Stimulated activated CD8-positive, alpha-beta memory T cell treated with anti-CD3 and anti-CD28 coated beads, Interleukin-12 subunit alpha, Interleukin-12 subunit beta, amount 100 ng/mL, for 1 hour (primary cell): ENCODE measurements around the gene ERC2.

Experiments used
- DNase-seq: peaks from one replicate; pipeline ENCODE4 v3.0.0-alpha.2; 2020; ENCODE audit warnings: low read depth

ERC2 gene

DNA sequence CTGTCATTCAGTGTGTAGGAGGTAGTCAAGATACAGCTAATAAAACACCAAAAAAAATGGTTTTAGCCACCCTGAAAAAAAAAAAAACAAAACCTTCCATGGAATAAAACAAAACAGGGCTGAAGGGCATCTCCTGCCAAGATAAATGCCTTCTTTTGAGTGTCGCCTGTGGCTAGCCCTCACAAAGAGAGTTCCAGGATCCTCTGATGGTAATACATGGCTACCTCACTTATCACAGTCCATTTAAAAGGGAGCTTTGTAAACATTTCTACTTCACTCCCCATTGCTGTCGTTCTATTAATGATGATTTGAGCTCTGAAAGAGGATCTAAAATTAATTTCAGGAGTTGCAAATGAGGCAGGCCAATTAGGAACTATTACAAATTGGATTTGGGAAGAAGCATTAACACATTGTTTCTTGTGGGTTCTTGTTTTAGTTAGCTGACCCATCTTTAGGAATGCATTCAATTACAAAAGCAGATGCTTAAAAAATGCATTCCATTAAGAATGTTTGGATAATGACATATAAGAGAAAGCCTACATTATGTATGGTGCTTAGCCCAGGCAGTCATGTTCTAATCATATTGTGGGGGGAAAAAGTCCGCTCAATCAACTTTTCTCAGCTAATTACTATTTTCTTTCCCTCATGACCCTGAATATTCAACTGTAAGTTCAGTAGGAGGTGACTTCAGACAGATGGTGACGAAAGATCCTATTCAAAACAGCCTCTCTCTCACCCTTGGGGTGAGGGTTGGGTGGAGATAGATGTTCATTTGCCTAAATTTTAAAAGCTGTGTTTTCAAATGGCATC lies 726.0 kb downstream of the ERC2 start:
- no peak for DNase-seq

DNA sequence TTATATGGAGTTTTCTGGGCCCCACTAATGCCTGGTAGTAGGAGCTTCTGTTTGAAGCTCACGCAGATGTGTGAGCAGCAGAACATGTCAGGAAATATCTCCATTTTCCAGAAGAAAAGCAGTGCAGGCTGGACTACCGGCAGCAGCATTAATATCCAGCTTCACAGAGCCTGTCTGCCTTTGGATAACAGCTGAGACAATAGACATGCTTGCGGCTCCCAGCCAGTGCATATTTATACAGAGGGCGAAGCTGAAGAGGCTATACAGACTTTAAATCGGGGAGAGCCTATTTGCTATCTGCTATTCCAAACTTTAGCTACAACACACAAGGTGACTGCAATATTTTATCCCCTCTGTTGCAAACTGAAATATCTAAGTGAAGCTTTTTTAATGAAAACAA lies 731.1 kb downstream of the ERC2 start:
- DNase-seq, result no peak

DNA sequence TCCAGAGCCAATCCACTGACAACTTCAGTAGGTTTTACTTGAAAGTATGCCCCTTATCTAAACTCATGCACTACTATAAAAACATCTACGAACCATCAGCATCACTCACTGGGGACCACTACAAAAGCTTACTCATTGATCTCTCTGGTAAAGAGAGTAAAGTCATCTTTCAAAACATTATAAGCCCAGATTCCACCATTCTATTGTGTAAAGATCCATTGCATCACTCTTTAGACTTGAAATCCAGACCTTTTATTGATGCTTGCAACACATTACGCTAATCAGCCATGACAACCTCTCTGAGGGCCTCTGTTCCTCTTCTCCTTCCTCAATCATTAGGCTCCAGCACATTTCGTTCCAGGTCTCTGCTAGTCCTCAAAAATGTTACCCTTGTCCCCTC lies 732.3 kb downstream of the ERC2 start:
- DNase-seq, result no peak

DNA sequence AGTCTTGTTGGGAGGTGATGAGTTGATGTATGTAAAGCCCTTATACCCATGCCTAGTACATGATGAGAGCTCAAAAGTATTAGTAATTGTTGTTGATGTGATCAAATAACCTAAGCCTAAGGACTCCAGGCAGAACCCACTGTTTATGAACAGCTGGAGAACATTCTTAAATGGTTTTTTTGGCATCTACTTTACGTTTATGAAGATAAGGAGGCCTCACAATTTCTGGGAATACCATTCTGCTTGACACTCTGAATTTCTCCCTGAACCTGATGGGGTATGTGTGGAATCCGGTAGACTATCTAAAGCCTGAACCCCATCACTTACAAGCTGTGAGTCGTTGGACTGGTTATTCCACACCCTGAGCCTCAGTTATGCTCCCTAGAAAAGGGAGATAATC lies 736.5 kb downstream of the ERC2 start:
- DNase-seq, result no peak

DNA sequence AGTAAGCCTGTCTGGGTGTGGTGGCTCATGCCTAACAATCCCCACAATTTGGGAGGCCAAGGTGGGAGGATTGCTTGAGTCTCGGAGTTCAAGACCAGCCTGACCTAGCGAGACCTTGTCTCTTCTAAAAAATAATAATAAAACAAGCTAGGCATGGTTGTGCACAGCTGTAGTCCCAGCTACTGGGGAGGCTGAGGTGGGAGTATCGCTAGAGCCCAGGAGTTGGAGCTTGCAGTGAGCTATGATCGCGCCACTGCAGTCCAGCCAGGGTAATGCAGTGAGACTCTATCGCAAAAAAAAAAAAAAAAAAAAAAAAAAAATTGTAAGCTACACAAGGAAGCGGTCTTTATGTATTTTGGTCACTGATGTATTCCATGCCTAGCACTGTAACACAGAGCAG lies 738.7 kb downstream of the ERC2 start:
- DNase-seq, result no peak

DNA sequence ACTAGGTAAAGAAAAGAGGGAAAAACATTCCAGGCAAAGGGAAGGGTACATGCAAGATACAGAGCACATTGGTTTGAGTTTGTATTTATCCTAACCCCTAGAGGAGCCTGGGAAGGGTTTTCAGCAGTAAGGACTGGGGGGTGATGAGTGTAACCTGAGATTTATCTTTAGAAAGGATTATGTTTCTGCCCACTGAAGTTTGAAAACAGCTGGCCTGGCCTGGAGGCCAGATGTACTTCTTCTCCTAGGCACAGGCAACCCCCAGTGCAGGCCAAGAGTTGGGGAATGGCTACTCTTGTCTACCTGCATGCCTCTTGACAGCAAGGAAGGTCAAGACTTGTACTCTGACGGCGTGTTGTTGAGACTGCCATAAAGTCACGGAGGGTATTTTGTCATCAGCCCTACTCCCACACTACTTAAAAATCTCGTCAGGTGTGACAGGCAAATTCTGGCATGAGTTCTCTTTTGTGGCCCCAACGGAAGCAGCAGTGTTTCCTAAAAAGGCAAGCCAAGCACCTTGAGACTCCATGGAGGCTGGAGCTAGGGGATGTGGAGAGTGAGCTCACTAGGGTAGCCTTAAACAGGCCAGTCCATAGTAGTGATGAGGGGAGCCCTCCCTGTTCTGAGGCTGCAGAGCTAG lies 739.7 kb downstream of the ERC2 start:
- no peak for DNase-seq

DNA sequence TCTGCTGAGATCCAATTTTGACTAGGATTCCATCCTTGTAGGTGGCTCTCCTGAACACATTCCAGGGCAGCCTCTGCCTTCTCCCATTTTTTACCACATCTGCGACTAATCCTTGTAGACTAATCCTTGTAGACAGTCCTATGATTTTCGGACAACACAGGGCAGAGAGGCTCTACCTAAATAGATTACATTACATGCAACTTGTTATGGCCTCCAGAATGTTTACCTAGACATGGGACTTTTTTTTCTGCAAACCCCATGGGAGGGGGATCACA lies 741.8 kb downstream of the ERC2 start:
- no peak for DNase-seq

DNA sequence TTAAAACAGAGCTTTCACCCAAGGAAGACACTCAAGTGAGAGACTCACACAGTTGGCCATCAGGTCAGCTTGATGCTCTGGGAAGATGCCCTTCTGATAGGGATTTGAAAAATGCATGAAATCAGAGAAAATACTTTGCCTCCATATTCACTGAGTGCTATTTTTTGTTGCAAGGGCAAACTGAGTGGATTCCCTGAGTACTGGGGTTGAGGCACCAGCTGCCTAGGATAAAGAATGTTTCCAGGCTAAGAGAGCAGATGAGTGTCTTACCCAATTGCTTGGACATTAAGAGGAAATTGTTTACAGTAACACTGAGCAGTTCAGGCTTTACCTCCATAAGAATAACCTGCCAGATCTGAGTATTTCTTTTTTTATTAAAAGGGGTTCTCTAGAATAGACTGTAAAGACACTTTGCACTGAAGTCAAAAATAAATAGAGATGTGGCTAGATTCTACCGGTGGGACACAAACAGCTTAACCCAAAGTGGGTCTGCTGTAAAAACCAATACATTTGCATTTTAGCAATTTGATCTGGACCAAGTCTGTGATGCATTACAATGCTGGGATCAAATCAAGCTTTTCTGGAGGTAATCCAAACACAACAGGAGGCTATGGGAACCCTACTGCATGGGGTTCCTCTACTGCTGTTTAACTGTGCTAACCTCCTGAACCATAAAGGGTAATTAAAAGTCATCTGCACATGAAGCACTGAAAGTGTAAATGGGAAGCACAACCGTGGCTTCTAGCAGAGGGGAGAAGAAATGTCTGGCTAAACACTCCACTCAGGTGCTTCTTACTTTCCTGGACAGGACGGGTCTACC lies 742.4 kb downstream of the ERC2 start:
- no peak for DNase-seq

DNA sequence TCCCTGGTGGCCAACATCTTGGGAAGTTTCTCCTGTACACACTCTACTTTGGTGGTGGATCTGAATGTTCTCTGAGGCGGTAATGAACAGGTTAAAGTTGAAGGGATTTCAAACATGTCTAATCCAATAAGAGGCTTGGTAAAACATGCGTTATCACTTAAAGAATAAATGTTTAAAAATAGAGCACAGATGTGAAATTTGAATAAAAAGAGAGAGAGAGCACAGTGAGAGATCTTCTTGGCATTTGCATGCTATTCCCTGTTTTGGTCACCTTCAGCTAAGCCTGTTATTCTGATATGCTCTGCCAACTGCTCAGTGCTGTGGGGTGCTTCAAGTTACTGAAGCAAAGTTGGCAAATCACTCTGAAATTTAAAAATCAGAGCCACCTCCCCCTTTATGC lies 743.4 kb downstream of the ERC2 start:
- no peak for DNase-seq

DNA sequence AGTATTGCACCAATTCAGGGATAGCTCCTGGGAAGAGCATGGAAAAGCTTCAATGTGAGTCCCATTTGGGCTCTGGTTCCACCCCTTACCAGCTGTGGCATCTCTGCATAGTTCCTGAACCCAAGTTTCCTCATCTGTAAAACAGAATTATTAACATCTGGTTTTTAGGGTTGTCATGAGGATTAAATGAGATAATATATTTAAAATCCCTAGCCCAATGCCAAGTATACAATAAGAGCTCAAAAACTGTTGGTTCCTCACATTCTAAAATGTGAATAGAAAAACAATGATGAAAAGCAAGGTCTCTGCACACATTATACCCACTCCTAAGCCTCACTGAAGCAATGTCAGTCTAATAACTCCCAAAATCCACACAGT lies 743.9 kb downstream of the ERC2 start:
- DNase-seq, result no peak

DNA sequence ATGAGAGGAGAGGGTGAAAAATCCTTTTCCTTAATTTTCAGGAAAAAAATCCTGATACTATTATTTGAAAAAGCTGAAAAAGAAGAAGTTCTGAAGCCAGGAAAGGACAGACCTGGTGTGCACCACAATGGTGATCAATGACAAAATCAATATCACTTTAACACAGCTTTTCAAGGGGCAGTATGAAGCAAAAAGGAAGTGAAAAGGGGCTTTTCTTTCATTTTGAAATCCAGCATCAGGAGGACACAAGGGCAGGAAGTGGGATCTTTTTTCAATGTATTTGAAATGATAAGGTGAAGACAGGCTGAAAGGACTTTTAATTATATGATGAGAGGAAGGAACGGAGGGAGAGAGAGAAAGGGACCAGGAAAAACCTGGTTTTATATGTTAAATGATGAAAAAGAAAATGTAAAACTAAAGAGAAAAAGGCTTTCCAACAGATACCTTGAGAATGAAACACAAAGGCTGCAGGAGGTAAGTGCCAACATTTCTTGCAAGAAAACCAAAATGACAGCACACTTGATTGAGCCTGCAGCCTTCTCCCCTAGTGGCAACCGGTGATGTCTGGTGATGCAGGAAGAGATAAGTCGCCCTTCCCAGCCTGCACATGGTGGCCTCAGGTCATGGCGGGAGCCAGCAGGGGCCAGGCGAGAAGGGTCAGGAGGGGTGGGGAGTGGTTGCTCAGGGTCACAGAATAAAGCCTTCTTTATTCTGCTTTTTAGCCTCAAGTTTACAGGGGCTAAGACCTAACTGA lies 744.4 kb downstream of the ERC2 start:
- no peak for DNase-seq

DNA sequence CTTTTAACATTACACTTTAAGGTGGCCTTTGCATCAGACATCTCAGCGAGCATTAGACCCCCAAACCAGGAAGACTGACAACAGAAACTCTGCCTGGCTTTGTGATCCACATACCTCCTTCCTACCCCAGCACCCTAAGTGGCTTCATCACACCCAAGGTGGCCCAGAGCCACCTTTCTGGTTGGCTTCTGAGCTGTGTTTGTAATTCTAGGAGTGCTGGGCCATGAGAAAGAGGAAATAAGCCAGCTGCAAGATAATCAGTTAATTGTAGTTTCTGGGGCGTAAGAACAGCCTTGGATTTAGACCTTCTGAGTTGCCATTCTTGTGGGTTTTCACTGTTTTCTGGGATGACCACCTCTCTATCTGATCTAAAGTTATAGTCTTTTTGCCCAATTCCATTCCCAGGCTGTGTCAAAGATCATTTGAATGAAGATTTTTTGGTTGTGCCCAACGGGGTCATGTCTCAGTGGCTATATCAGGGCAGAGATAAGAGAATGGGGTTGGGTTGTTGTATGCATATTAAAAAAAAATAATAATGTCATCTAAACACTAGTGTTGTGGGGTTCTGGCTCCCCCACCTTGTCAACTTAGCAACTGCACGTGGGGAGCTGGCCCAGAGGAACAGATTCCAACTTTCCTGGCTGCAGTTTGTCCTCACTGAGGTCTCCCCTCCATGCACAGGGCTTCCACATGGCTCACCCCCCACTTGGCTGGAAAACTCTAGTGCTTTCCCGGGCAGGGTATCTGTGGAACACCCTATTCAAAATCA lies 746.4 kb downstream of the ERC2 start:
- no peak for DNase-seq

DNA sequence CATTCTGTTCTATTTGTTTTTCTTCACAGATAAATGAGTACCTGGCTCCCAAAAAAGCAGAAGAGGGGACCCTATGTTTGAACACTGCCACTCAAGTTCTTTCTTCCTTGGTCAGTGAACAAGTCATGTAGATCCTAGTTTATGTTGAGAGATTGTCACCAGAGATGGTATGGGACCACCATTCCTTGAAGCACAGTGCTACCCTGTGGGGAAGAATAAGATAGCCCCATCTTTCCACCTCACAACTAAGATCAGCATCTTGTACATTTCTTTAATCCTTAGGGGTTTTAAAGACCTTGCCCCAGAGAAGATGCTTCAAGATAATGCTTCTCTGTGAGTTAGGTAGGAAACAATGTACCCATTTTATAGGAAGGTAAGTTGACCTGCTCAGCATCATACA lies 747.7 kb downstream of the ERC2 start:
- DNase-seq, result no peak

DNA sequence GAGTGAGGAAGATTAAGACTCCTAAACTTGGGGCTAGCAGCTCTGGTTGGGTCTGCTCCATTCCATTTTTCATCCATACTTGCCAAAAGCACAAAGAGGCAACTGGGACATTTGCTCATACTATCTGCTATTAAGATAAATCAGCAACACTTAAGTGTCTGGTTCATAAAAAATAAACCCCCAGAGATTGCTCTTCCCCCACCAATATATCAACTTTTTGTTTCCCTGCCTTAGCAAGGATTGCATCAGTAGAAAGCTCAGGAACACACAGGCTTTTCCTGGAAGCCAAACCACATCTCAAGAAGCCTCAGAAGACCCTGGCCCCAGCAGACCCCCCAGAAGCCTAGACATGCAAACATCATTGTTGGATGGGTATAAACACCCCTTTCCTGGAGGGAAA lies 748.8 kb downstream of the ERC2 start:
- DNase-seq, result no peak

DNA sequence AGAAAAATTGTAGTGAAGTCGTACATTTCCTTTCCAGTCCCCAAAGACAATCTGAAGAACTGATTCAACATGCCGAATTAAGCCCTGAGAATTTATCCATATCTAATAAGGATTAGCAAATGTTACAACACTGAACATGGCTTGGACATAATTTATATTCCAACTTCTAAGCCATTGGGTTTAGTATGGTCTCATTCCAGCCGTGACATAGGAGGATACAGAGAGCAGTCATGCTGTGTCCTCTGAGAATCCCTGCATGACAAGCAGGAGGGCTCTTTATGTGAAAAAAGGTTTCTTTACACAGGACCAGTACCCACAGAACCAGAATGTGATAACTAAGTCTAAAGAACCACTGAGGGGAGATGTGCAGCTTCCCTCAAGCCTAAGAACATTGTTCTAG lies 749.3 kb downstream of the ERC2 start:
- no peak for DNase-seq

DNA sequence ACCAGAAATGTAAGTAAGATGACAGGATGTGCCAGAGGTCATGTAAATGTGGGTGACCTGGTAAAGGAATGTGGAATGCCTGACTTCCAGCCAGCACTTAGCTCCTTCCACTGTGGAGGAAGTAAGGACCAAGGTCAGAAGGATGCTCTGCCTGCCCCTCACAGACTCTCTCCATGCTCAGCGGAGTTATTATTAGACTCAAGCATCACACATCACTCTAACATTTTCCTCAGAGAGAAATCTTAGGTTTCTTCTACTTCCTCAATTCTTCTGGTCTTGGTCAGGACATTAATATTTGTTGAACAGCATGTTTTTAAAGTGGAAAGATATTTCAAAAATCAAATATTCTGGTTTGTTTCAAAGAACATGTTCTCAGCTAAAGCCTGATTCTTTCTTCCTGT lies 749.7 kb downstream of the ERC2 start:
- DNase-seq, result no peak

DNA sequence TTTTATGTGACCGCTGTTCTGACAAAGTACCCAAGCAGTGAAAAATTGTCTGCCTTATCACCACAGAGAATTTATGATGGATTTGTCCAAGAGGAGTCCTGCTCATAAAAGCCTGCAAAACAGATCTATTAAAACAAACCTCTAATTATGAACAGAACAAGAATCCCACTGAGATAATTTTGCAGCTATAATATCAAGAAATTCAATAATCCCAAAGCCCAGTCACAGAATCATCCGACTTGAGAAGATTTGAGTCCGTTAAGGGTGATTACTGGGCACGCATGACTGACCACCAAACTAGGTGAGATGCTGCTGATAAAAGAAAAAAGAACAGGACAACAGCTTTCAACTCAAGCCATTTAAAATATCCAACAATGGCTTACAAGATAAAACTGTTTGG lies 750.2 kb downstream of the ERC2 start:
- no peak for DNase-seq

DNA sequence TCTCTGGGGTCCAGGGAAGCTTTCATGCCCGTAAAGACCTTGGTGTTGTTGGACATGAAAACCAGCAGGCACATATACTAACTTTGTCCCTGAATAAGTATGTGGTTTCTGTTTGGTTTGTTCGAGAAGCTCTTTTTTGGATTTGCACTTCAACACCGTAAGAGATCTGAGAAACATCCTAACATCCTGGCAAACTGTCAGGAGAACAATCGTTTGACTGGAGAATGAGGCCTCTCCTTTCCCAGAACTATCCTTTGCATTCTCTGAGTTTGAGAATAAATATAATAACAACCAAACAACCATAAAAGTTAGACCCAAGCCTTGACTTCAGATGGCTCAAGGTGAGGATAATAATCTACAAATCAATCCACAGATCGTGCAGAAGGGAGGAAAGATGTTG lies 750.8 kb downstream of the ERC2 start:
- DNase-seq, result no peak

DNA sequence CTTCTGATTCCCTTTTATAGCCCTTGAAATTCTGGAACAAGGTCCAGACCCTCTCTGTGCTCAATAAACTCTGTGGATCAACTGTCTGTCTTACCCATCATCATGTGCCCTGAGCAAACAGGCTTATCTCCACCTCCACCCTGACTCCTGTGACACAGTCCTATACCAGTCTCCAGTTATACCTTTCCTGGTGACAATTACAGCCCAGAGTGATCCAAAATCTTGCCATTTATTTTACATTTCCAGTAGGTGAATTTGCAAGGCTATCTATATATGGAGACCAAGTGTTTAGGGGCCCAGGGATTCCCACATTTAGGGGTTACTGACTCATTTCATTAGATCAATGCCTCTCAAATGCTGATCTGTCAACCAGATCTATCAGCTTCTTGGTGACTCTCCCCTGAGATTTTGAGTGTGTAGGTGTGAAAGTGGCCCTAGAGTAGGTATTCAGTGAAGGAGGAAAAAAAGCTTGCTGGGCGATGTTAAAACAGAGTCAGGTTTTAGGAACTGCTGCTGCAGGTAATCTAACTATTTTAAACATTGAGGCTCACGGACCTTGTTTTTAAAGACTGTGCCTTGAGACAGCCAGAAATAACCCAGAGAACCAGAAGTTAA lies 751.5 kb downstream of the ERC2 start:
- DNase-seq, result no peak

DNA sequence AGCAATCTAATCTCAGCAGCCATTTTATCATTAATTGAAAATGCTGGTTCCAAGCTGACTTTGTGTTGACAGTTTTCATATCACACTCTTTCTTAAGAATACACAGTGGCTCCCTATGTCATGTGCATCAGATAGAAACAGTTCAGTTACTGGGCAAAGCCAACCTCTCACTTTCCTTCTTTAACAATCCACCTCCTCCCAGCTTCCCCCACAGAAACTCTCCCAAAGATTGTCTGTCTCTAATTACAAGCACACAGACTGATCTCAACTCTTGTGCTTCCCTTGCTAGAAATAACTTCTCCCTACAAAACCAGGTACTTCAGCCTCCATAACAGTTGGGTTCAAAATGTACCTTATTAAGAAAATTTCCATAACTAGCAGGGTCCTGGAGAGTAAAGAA lies 752.2 kb downstream of the ERC2 start:
- no peak for DNase-seq

DNA sequence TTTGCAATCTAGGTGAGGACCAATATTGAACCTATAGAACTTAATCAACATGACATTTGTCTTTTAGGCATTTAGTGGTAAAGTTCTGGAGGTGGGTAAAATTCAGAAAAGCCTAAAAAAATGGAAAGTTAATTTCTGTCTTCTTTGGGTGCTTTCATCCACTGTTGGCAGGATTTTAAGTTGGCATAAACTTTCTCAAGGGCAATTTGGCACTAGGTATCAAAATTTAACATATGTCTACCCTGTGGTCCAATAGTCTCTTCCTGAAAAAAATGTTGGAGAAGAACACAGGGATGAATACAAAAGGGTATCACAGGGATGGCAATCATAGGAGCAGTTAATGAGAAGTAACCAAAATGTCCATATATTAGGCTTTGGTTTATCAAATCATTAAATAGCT lies 754.2 kb downstream of the ERC2 start:
- DNase-seq, result no peak

DNA sequence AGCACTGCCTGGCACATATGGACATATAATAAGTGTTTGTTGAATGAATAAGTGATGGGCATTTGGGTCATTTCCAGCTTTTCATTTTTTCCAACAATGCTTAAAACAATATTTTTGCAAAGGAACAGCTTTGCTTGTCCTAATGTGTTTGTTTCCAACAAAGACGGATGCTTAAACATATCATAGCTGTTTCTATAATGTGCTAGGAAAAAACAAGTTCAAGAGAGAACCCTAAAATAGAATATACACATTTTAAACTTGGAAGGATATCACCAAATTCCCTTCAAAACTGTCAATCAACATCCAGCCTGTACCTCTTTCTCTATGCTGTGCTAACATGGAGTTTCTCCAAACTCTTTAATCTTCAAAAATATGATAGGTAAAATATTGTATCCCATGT lies 756.6 kb downstream of the ERC2 start:
- DNase-seq, result no peak
